NAMALWA (cell line): Measurements from ENCODE around the gene CIRBP.

ENCODE experiments used
- DNase-seq: peaks from one replicate; pipeline ENCODE4 v3.0.0-alpha.2; 2015; ENCODE audit warnings: low spot score

Gene CIRBP

GRCh38 chr19:1280636-1281568 lies 11.8 kb downstream of the CIRBP start:
- DNase-seq: no peak

GRCh38 chr19:1281569-1282287 lies 12.6 kb downstream of the CIRBP start:
- no peak for DNase-seq

GRCh38 chr19:1282588-1283206 lies 13.6 kb downstream of the CIRBP start:
- DNase-seq: peak; percentile 47

- no peak for DNase-seq
Observed at GRCh38 chr19:1283207-1283916, 14.2 kb downstream of the CIRBP start.

GRCh38 chr19:1283917-1284292 lies 14.8 kb downstream of the CIRBP start:
- no peak for DNase-seq

- peak; percentile 33 for DNase-seq
Observed at GRCh38 chr19:1284293-1284978, 15.3 kb downstream of the CIRBP start.

GRCh38 chr19:1284979-1285736 lies 16.0 kb downstream of the CIRBP start:
- DNase-seq: no peak

GRCh38 chr19:1285737-1286360 lies 16.7 kb downstream of the CIRBP start, which contains the start of gene EFNA2:
TSS of gene EFNA2 (plus strand) at chr19:1285873. CDS start at chr19:1286169, 296 bp downstream.
- no peak for DNase-seq

GRCh38 chr19:1286487-1287353 lies 17.6 kb downstream of the CIRBP start:
- no peak for DNase-seq

GRCh38 chr19:1287354-1288225 lies 18.5 kb downstream of the CIRBP start:
- DNase-seq: no peak

- no peak for DNase-seq
Observed at GRCh38 chr19:1288226-1288612, 19.1 kb downstream of the CIRBP start.

GRCh38 chr19:1288833-1289685 lies 19.9 kb downstream of the CIRBP start:
- peak; percentile 46 for DNase-seq

GRCh38 chr19:1289686-1290025 lies 20.5 kb downstream of the CIRBP start:
- DNase-seq: peak; percentile 40

- DNase-seq: no peak
Observed at GRCh38 chr19:1290196-1290702, 21.1 kb downstream of the CIRBP start.

- no peak for DNase-seq
Observed at GRCh38 chr19:1290703-1291651, 21.8 kb downstream of the CIRBP start.
